Small intestine (tissue), 7 donors: ENCODE data around the gene ZYX. TPM values are rescaled to one million over a fixed set of nuclear protein-coding genes. Genes with fewer than 3 reads are reported as not detected.
A peak's percentile ranks its signal among the peaks of the same experiment; 100 is the strongest.

ENCODE experiments used
- DNase-seq, 2 donors: peaks; one replicate each; pipeline versions ENCODE4 v3.0.0 to v3.0.0-alpha.2; 2013
- FAIRE-seq: peaks from 2 replicates; lab custom pipeline; 2012; peaks lifted over from hg19 to GRCh38; lab: Jason Lieb, UNC
- H3K27ac ChIP-seq, 3 donors: one replicate each; pipeline ENCODE4 v1.5.1; 2013; ENCODE audit warnings: low read length in 2 of 3, mild to moderate bottlenecking in 2 of 3, control low read depth in 1 of 3, inconsistent platforms in 1 of 3, low read depth in 1 of 3, moderate library complexity in 1 of 3
- H3K27me3 ChIP-seq, 3 donors: one replicate each; pipeline ENCODE4 v1.6.1; 2013; ENCODE audit warnings: low read length in 3 of 3, inconsistent platforms in 1 of 3; ENCODE audit not compliant: control insufficient read depth in 3 of 3, insufficient read depth in 3 of 3
- H3K36me3 ChIP-seq, 3 donors: one replicate each; pipeline ENCODE4 v1.6.1; 2013; ENCODE audit warnings: low read length in 3 of 3, inconsistent platforms in 1 of 3, low read depth in 1 of 3, mild to moderate bottlenecking in 1 of 3, moderate library complexity in 1 of 3; ENCODE audit not compliant: control insufficient read depth in 3 of 3, insufficient read depth in 2 of 3
- H3K4me1 ChIP-seq, 3 donors: one replicate each; pipeline ENCODE4 v1.6.1; 2013; ENCODE audit warnings: low read length in 2 of 3, inconsistent platforms in 1 of 3, low read depth in 1 of 3, mild to moderate bottlenecking in 1 of 3, moderate library complexity in 1 of 3; ENCODE audit not compliant: control insufficient read depth in 3 of 3, insufficient read depth in 2 of 3
- H3K4me3 ChIP-seq, 3 donors: one replicate each; pipeline ENCODE4 v1.5.1; 2013; ENCODE audit warnings: low read length in 3 of 3, control low read depth in 1 of 3, inconsistent platforms in 1 of 3, low read depth in 1 of 3, mild to moderate bottlenecking in 1 of 3, moderate library complexity in 1 of 3
- H3K9me3 ChIP-seq, 2 donors: one replicate each; pipeline ENCODE4 v1.6.1; 2013; ENCODE audit warnings: low read depth in 1 of 2, low read length in 1 of 2; ENCODE audit not compliant: control insufficient read depth in 2 of 2, insufficient read depth in 1 of 2
- WGBS, 3 donors: extraction: QIAGEN DNeasy Blood & Tissue Kit; methylation state at CpG; one replicate each; pipeline ENCODE4 v1.1.7; 2013; 5-methylcytosine and 5-hydroxymethylcytosine counted together
- polyA plus RNA-seq, 4 donors: library from polyadenylated mRNA; stranded (reverse) in 3 of 4; unstranded in 1 of 4; fragments of 200-250 nt in 3 of 4; fragments of 120-200 nt in 1 of 4; gene quantifications; one replicate each; pipeline versions ENCODE4 v1.2.1 to v1.2.3, GENCODE V29; 2013
- donor health status: healthy with polysubstance abuse.
- donor health status: control.
- donor health status: control.
- donor health status: Bipolar disorder and iron deficiency.
- donor health status: healthy.

The ZYX gene
- polyA plus RNA-seq, 4 donors = 50.3 to 77.1 (median 62.0) TPM

- no peaks in the 10 kb centered on the region for H3K27me3 ChIP-seq
- no peaks in the 10 kb centered on the region for H3K9me3 ChIP-seq
- no peak for FAIRE-seq
- WGBS, 3 donors = 65 to 86% (median 84%) methylated on average over 14 of the region's 14 CpGs
- peak overlapping the region in 1 of 3 donors; percentile 6 for H3K4me3 ChIP-seq
- DNase-seq = no peak
- H3K4me1 ChIP-seq = peaks cover 5 to 52% (median 11%) of the 10 kb centered on the region in 3 donors
- H3K36me3 ChIP-seq = peaks cover 0 to 66% (median under 1%) of the 10 kb centered on the region in 3 donors
- peak overlapping the region in 1 of 3 donors; percentile 52 for H3K27ac ChIP-seq
These were observed 3.8 kb downstream of the ZYX start for GRCh38 chr7:143384661-143385631.

GRCh38 chr7:143385891-143386781 is 5.0 kb downstream of the ZYX start:
- no peak overlapping the region for H3K4me3 ChIP-seq
- DNase-seq = peak in 1 of 2 donors; percentile 72
- WGBS, 3 donors = 35 to 49% (median 46%) methylated on average over 19 of the region's 19 CpGs

GRCh38 chr7:143387156-143387975 is 6.2 kb downstream of the ZYX start:
- DNase-seq (peak in 1 of 2 donors; percentile 46), FAIRE-seq (no peak)
- peaks cover 5 to 64% (median 11%) of the 10 kb centered on the region in 3 donors for H3K4me1 ChIP-seq
- no peaks in the 10 kb centered on the region for H3K9me3 ChIP-seq
- H3K27me3 ChIP-seq = no peaks in the 10 kb centered on the region
- no peak overlapping the region for H3K4me3 ChIP-seq
- peaks cover 0 to 91% (median 9%) of the 10 kb centered on the region in 3 donors for H3K36me3 ChIP-seq
- WGBS, 3 donors = 79 to 84% (median 84%) methylated on average over 23 of the region's 23 CpGs
- H3K27ac ChIP-seq = peak overlapping the region in 1 of 3 donors; percentile 67

More at GRCh38 chr7:143385891-143386781, 5.0 kb downstream of the ZYX start:
- H3K9me3 ChIP-seq = no peaks in the 10 kb centered on the region
- H3K27ac ChIP-seq = peak overlapping the region; percentile 25 to 76 (median 37)
- no peaks in the 10 kb centered on the region for H3K27me3 ChIP-seq
- FAIRE-seq = no peak
- H3K4me1 ChIP-seq = peaks cover 5 to 51% (median 11%) of the 10 kb centered on the region in 3 donors
- H3K36me3 ChIP-seq = peaks cover 0 to 78% (median 6%) of the 10 kb centered on the region in 3 donors

GRCh38 chr7:143388051-143388450 is 6.9 kb downstream of the ZYX start:
- Histone ChIP-seq H3K4me1 (peaks cover 3 to 66% (median 10%) of the 10 kb centered on the region in 3 donors), H3K36me3 (peaks cover 0 to 92% (median 9%) of the 10 kb centered on the region in 3 donors), H3K4me3 (no peak overlapping the region), H3K9me3 (no peaks in the 10 kb centered on the region), H3K27ac (no peak overlapping the region), H3K27me3 (no peaks in the 10 kb centered on the region)
- 77 to 86% (median 85%) methylated on average over 10 of the region's 10 CpGs for WGBS, 3 donors
- FAIRE-seq = no peak
- no peak for DNase-seq

GRCh38 chr7:143388491-143389101 is 7.5 kb downstream of the ZYX start:
- Histone ChIP-seq H3K4me3 (no peak overlapping the region), H3K4me1 (peaks cover 0 to 69% (median 7%) of the 10 kb centered on the region in 3 donors), H3K36me3 (peaks cover 0 to 92% (median 9%) of the 10 kb centered on the region in 3 donors), H3K27ac (no peak overlapping the region), H3K27me3 (no peaks in the 10 kb centered on the region), H3K9me3 (no peaks in the 10 kb centered on the region)
- DNase-seq (no peak), FAIRE-seq (no peak)
- WGBS, 3 donors = 91 to 93% (median 91%) methylated on average over 28 of the region's 28 CpGs

GRCh38 chr7:143389316-143390103 is 8.4 kb downstream of the ZYX start:
- no peaks in the 10 kb centered on the region for H3K27me3 ChIP-seq
- peaks cover 0 to 65% (median 4%) of the 10 kb centered on the region in 3 donors for H3K4me1 ChIP-seq
- DNase-seq (no peak), FAIRE-seq (no peak)
- H3K9me3 ChIP-seq = no peaks in the 10 kb centered on the region
- peaks cover 0 to 94% (median 9%) of the 10 kb centered on the region in 3 donors for H3K36me3 ChIP-seq
- WGBS, 3 donors = 85 to 88% (median 87%) methylated on average over 15 of the region's 15 CpGs
- H3K4me3 ChIP-seq = no peak overlapping the region
- H3K27ac ChIP-seq = no peak overlapping the region
